ENCODE results near the gene UPP1.

Gene UPP1

DNA sequence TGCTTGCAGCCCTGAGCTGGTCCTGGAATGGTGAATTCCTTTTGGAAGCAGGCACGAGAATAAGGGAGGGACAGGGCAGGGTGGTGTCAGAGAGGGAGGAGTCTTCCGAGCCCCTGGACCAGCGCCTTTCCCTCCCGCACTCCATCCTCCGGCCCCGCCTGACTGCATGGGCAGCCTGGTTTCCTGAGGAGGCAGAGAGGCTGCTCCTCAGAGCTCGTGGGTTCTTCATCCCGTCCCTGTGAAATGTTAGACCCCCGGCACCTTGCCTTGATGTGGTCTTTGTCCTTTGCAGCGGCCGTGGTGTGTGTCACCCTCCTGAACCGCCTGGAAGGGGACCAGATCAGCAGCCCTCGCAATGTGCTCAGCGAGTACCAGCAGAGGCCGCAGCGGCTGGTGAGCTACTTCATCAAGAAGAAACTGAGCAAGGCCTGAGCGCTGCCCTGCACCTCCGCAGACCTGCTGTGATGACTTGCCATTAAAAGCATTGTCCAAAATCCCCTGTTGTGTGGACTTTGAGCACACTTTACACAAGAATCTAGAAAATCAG lies 18.9 kb downstream of the UPP1 start:
- H3K4me2 ChIP-seq (ENCODE audit: low read length), result no peak overlapping the region
- H3K9me3 ChIP-seq (ENCODE audit: low read length), result no peaks in the 10 kb centered on the region

DNA sequence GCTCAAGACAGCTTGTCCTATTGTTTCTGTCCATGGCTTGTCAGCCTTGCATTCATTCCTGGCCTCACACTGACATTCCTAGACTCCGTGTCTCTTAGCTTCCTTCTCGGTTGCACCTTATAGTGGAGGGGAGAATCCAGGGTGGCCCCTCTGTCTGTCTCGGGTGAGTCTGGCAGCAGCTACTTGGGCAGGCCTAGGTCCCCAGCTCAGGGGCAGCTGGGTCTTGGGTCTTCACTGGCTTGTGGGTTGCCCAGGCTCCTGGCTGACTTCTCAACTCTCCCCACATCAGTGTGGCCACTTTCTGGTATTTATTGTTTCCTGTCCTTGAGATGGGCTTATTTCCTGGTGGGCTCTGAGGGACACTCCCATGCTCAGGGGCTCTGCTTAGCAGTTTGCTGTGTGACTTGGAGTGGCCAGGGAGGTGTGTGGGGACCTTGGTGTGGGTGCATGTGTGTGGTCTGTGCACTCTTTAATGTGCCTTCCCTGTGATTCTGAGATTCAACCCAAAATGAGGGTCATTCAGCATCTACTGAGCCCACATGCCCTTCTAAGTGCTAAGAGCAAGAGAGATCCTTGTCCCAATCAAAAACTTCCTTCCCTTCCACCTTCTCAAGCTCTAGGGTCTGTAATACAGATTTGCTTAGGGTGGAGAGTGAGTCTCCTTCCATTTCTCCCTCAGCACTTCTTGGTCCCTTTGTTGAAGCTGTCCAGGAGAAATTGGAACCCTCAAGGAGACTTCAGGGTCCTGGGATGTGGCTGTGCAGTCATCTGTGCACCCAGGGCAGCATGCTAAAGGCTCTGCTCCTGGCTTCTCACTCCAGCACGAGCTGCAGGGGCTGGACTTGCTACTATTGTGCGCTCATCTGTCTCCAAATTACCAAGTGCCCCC lies 20.1 kb downstream of the UPP1 start:
- Histone ChIP-seq H3K79me2 (ENCODE audit: insufficient read depth, low read length) (no peaks in the 10 kb centered on the region), H2AFZ (ENCODE audit: low read length) (no peak overlapping the region), H3K27ac (ENCODE audit: low read depth, low read length, poor library complexity, severe bottlenecking) (no peak overlapping the region), H3K9me3 (ENCODE audit: low read length) (no peaks in the 10 kb centered on the region), H3K4me3 (ENCODE audit: low read depth, low read length, poor library complexity, severe bottlenecking) (no peak overlapping the region), H3K4me2 (ENCODE audit: low read length) (no peak overlapping the region), H3F3A (ENCODE audit: insufficient read depth, low read length) (no peaks in the 10 kb centered on the region), H4K20me1 (ENCODE audit: insufficient read depth, low read length) (no peaks in the 10 kb centered on the region), H3K9ac (ENCODE audit: low read length) (no peak overlapping the region), H3K4me1 (ENCODE audit: insufficient read depth, low read length, severe bottlenecking) (no peaks in the 10 kb centered on the region), H3K9me2 (ENCODE audit: low read depth, low read length) (no peaks in the 10 kb centered on the region), H3K36me3 (ENCODE audit: insufficient read depth, low read length) (peaks cover 17% of the 10 kb centered on the region; the same call in 1 of the 2 replicates), H3K27me3 (ENCODE audit: insufficient read depth, low read length) (no peaks in the 10 kb centered on the region)
- TF ChIP-seq CTCF (IDR thresholded peaks at IDR 0.05; ENCODE audit: low read length), result no peak
- TF ChIP-seq EZH2 (IDR thresholded peaks at IDR 0.05; ENCODE audit: borderline replicate concordance, low read length), result no peak

More for the DNA sequence above, 18.9 kb downstream of the UPP1 start:
- Histone ChIP-seq H3K79me2 (ENCODE audit: insufficient read depth, low read length) (no peaks in the 10 kb centered on the region), H3K9ac (ENCODE audit: low read length) (no peak overlapping the region), H3K36me3 (ENCODE audit: insufficient read depth, low read length) (peaks cover 22% of the 10 kb centered on the region; the same call in 1 of the 2 replicates), H3F3A (ENCODE audit: insufficient read depth, low read length) (no peaks in the 10 kb centered on the region), H3K4me1 (ENCODE audit: insufficient read depth, low read length, severe bottlenecking) (no peaks in the 10 kb centered on the region), H2AFZ (ENCODE audit: low read length) (no peak overlapping the region), H3K27ac (ENCODE audit: low read depth, low read length, poor library complexity, severe bottlenecking) (no peak overlapping the region), H3K9me2 (ENCODE audit: low read depth, low read length) (no peaks in the 10 kb centered on the region), H3K27me3 (ENCODE audit: insufficient read depth, low read length) (no peaks in the 10 kb centered on the region), H3K4me3 (ENCODE audit: low read depth, low read length, poor library complexity, severe bottlenecking) (no peak overlapping the region), H4K20me1 (ENCODE audit: insufficient read depth, low read length) (no peaks in the 10 kb centered on the region)
- TF ChIP-seq CTCF (IDR thresholded peaks at IDR 0.05; ENCODE audit: low read length), result no peak
- no peak for TF ChIP-seq EZH2 (IDR thresholded peaks at IDR 0.05; ENCODE audit: borderline replicate concordance, low read length)

- no peaks in the 10 kb centered on the region for H3K79me2 ChIP-seq (ENCODE audit: insufficient read depth, low read length)
- H3K9me2 ChIP-seq (ENCODE audit: low read depth, low read length), result no peaks in the 10 kb centered on the region
- H3K4me2 ChIP-seq (ENCODE audit: low read length), result no peak overlapping the region
- H3F3A ChIP-seq (ENCODE audit: insufficient read depth, low read length), result no peaks in the 10 kb centered on the region
- H4K20me1 ChIP-seq (ENCODE audit: insufficient read depth, low read length), result no peaks in the 10 kb centered on the region
- no peak overlapping the region for H2AFZ ChIP-seq (ENCODE audit: low read length)
- TF ChIP-seq EZH2 (IDR thresholded peaks at IDR 0.05; ENCODE audit: borderline replicate concordance, low read length) (no peak), CTCF (IDR thresholded peaks at IDR 0.05; ENCODE audit: low read length) (peak; percentile 100)
- H3K4me3 ChIP-seq (ENCODE audit: low read depth, low read length, poor library complexity, severe bottlenecking), result no peak overlapping the region
- H3K9ac ChIP-seq (ENCODE audit: low read length), result no peak overlapping the region
- no peak overlapping the region for H3K27ac ChIP-seq (ENCODE audit: low read depth, low read length, poor library complexity, severe bottlenecking)
- H3K4me1 ChIP-seq (ENCODE audit: insufficient read depth, low read length, severe bottlenecking), result no peaks in the 10 kb centered on the region
- no peaks in the 10 kb centered on the region for H3K27me3 ChIP-seq (ENCODE audit: insufficient read depth, low read length)
- peaks cover 17% of the 10 kb centered on the region; the same call in 1 of the 2 replicates for H3K36me3 ChIP-seq (ENCODE audit: insufficient read depth, low read length)
- no peaks in the 10 kb centered on the region for H3K9me3 ChIP-seq (ENCODE audit: low read length)
These were observed 21.0 kb downstream of the UPP1 start for GRCh38 chr7:48109848-48110663.

Data from OCI-LY1 (cell line).